Endothelial cell (in vitro differentiated cells): Measurements from ENCODE around the gene SGSH. TPM values are rescaled to one million over a fixed set of nuclear protein-coding genes. Genes with fewer than 3 reads are reported as not detected.

Source experiments
- DNase-seq: peaks from one replicate; pipeline ENCODE4 v3.0.0; 2021; ENCODE audit warnings: low spot score
- H3K27ac Mint-ChIP-seq: one replicate; pipeline ENCODE4 v1.8.0; 2021; ENCODE audit warnings: mixed read lengths, inconsistent platforms; ENCODE audit not compliant: unreplicated experiment
- H3K27me3 Mint-ChIP-seq: one replicate; pipeline ENCODE4 v1.8.0; 2021; ENCODE audit warnings: mild to moderate bottlenecking, moderate library complexity, mixed read lengths, inconsistent platforms; ENCODE audit not compliant: unreplicated experiment
- H3K36me3 Mint-ChIP-seq: one replicate; pipeline ENCODE4 v1.8.0; 2021; ENCODE audit warnings: mild to moderate bottlenecking, low read depth, mixed read lengths, inconsistent platforms; ENCODE audit not compliant: unreplicated experiment
- H3K4me1 Mint-ChIP-seq: one replicate; pipeline ENCODE4 v1.8.0; 2021; ENCODE audit warnings: mild to moderate bottlenecking, mixed read lengths, inconsistent platforms; ENCODE audit not compliant: unreplicated experiment
- H3K4me3 Mint-ChIP-seq: one replicate; pipeline ENCODE4 v1.8.0; 2021; ENCODE audit warnings: mild to moderate bottlenecking, mixed read lengths, inconsistent platforms; ENCODE audit not compliant: unreplicated experiment
- H3K9me3 Mint-ChIP-seq: one replicate; pipeline ENCODE4 v1.8.0; 2021; ENCODE audit warnings: mixed read lengths, inconsistent platforms; ENCODE audit not compliant: unreplicated experiment
- CTCF ChIP-seq: fragments of 200-600 bp; sonication (generic); IDR thresholded peaks from one replicate; pipeline ENCODE4 v1.5.0; 2021; ENCODE audit warnings: antibody characterized with exemption; ENCODE audit not compliant: unreplicated experiment
- total RNA-seq: library from RNA; stranded (reverse); fragmentation: NEBNext Ultra II Directional; extraction: Animal tissue kit (Norgen Biotek cat#: 25700); gene quantifications from one replicate; pipeline ENCODE4 v1.2.1, GENCODE V29; 2021; ENCODE audit not compliant: unreplicated experiment

The SGSH gene
- total RNA-seq, 1 donor from 2014 or later: 76.0 TPM

DNA sequence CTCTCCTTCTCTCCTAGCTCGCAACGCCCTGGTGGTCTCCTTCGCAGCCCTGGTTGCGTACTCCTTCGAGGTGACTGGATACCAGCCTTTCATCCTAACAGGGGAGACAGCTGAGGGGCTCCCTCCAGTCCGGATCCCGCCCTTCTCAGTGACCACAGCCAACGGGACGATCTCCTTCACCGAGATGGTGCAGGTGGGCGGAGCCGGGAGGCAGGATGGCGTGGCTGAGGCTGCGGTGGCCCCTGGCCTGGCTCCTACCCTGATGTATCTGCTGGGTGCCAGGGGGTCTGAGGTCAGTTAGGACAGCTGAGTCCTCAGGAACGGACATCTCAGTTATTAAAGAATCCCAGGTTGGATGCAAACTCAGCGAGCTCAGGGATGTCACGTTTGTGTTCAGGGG lies 16.8 kb upstream of the SGSH start:
- Mint-ChIP-seq H3K4me1 (no peaks in the 10 kb centered on the region), H3K9me3 (peaks cover 4% of the 10 kb centered on the region), H3K27ac (no peak overlapping the region), H3K27me3 (no peaks in the 10 kb centered on the region), H3K36me3 (peaks cover 49% of the 10 kb centered on the region), H3K4me3 (no peak overlapping the region)
- no peak for TF ChIP-seq CTCF
- DNase-seq: no peak

- Mint-ChIP-seq H3K27ac (no peak overlapping the region), H3K36me3 (peaks cover 57% of the 10 kb centered on the region), H3K27me3 (no peaks in the 10 kb centered on the region), H3K9me3 (peaks cover 4% of the 10 kb centered on the region), H3K4me3 (peak overlapping the region; percentile 68), H3K4me1 (no peaks in the 10 kb centered on the region)
- DNase-seq: no peak
- TF ChIP-seq CTCF: no peak
Observed at GRCh38 chr17:80233202-80233601, 13.1 kb upstream of the SGSH start.

- no peaks in the 10 kb centered on the region for H3K4me1 Mint-ChIP-seq
- no peak for TF ChIP-seq CTCF
- H3K4me3 Mint-ChIP-seq: peak overlapping the region; percentile 43
- peaks cover 4% of the 10 kb centered on the region for H3K9me3 Mint-ChIP-seq
- no peaks in the 10 kb centered on the region for H3K27me3 Mint-ChIP-seq
- DNase-seq: no peak
- H3K27ac Mint-ChIP-seq: no peak overlapping the region
- peaks cover 52% of the 10 kb centered on the region for H3K36me3 Mint-ChIP-seq
Observed at GRCh38 chr17:80232438-80232837, 12.3 kb upstream of the SGSH start.

DNA sequence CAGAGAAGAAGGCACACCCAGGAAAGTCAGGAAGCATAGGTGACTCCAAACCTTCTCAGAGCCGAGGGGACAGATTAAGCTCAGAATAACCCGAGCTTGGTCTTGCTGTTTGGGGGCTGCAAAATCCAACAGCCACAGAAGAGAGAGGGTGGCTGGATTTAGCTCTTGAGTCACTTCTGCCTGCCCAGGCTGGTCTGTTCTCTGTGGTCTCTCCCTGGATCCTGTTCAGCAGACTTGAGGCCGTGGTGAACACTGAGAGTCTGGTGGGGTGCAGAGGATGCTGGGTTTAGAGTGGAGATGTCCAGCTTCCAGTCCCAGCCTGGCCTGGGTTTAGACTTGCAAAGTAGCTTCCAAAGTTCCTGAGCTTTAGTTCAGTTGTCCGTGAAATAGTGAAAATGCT lies 8.9 kb upstream of the SGSH start:
- no peak for TF ChIP-seq CTCF
- Mint-ChIP-seq H3K36me3 (peaks cover 54% of the 10 kb centered on the region), H3K9me3 (peaks cover 4% of the 10 kb centered on the region)

DNA sequence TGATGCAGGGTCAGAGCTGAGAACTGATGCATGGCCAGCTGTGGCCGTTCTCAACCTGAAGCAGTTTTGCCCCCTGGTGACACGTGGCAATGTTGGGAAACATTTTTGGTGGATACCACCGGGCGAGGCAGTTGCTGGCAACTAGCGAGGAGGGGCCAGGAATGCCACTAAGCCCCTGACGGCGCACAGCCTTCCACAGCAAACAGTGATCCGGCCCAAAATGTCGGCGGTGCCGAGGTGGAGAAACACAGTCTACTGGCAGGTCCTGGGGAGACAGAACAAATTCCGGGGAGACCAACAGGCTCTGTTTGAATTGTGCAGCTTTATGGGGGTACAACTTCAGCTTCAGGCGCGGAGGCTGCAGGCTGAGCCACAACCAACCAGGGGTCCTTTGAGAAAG lies 8.3 kb upstream of the SGSH start:
- Mint-ChIP-seq H3K4me3 (no peak overlapping the region), H3K9me3 (peaks cover 4% of the 10 kb centered on the region), H3K36me3 (peaks cover 56% of the 10 kb centered on the region), H3K4me1 (peaks cover 4% of the 10 kb centered on the region), H3K27me3 (peaks cover 1% of the 10 kb centered on the region), H3K27ac (no peak overlapping the region)
- TF ChIP-seq CTCF: no peak
- no peak for DNase-seq

More for the DNA sequence above, 8.9 kb upstream of the SGSH start:
- H3K4me3 Mint-ChIP-seq: no peak overlapping the region
- H3K4me1 Mint-ChIP-seq: peaks cover 4% of the 10 kb centered on the region
- H3K27ac Mint-ChIP-seq: no peak overlapping the region
- H3K27me3 Mint-ChIP-seq: peaks cover 1% of the 10 kb centered on the region
- DNase-seq: no peak
